Measurements from ENCODE around the gene UBE2K.
"Not testable (repeated sequence)": the region's sequence is repeated elsewhere in the genome, so short reads cannot be mapped to it uniquely, and the experiment has no call there.

The UBE2K gene

GRCh38 chr4:39697740-39698423, at the start of gene UBE2K:
TSS of gene UBE2K (plus strand) at chr4:39698136. CDS start at chr4:39698328, 192 bp downstream.
- peak; percentile 97 for ATAC-seq
- TF ChIP-seq ZFP3 (CRISPR knock-in tag; IDR thresholded peaks at IDR 0.05) (0 out of 2 replicates have a peak, but pooled peaks have one; percentile 9), TCF4 (CRISPR knock-in tag; IDR thresholded peaks at IDR 0.05; ENCODE audit: borderline replicate concordance) (no peak)

- TF ChIP-seq RARB (CRISPR knock-in tag; IDR thresholded peaks at IDR 0.05) (no peak), PPARA (CRISPR knock-in tag; IDR thresholded peaks at IDR 0.05; ENCODE audit: borderline replicate concordance) (no peak), ZFP3 (CRISPR knock-in tag; IDR thresholded peaks at IDR 0.05) (no peak), ZNF70 (CRISPR knock-in tag; IDR thresholded peaks at IDR 0.05) (no peak), OSR1 (CRISPR knock-in tag; IDR thresholded peaks at IDR 0.05) (no peak), ISL1 (CRISPR knock-in tag; IDR thresholded peaks at IDR 0.05) (no peak), GLIS3 (CRISPR knock-in tag; IDR thresholded peaks at IDR 0.05) (no peak)
- no peak for ATAC-seq
Observed at GRCh38 chr4:39648213-39648612, 49.7 kb upstream of the UBE2K start.

- TF ChIP-seq TOX (CRISPR knock-in tag; IDR thresholded peaks at IDR 0.05; ENCODE audit: borderline replicate concordance) (no peak), PPARA (CRISPR knock-in tag; IDR thresholded peaks at IDR 0.05; ENCODE audit: borderline replicate concordance) (no peak)
- no peak for ATAC-seq
Observed at GRCh38 chr4:39648827-39649558, 48.9 kb upstream of the UBE2K start.

- no peak for ATAC-seq
- no peak for TF ChIP-seq OSR1 (CRISPR knock-in tag; IDR thresholded peaks at IDR 0.05)
- TF ChIP-seq ZNF8 (CRISPR knock-in tag; IDR thresholded peaks at IDR 0.05), result no peak
- TF ChIP-seq POU6F1 (CRISPR knock-in tag; IDR thresholded peaks at IDR 0.05; ENCODE audit: borderline replicate concordance, low read depth), result no peak
- no peak for TF ChIP-seq PPARA (CRISPR knock-in tag; IDR thresholded peaks at IDR 0.05; ENCODE audit: borderline replicate concordance)
- no peak for TF ChIP-seq GLIS3 (CRISPR knock-in tag; IDR thresholded peaks at IDR 0.05)
- TF ChIP-seq ESRRG (CRISPR knock-in tag; IDR thresholded peaks at IDR 0.05), result no peak
- no peak for TF ChIP-seq CSRNP3 (CRISPR knock-in tag; IDR thresholded peaks at IDR 0.05)
- no peak for TF ChIP-seq TSHZ2 (CRISPR knock-in tag; IDR thresholded peaks at IDR 0.05)
- no peak for TF ChIP-seq ZNF565 (CRISPR knock-in tag; conservative IDR thresholded peaks at IDR 0.05; ENCODE audit: low read depth)
- no peak for TF ChIP-seq ZNF70 (CRISPR knock-in tag; IDR thresholded peaks at IDR 0.05)
- TF ChIP-seq ISL1 (CRISPR knock-in tag; IDR thresholded peaks at IDR 0.05), result no peak
- no peak for TF ChIP-seq ZC3H10 (CRISPR knock-in tag; IDR thresholded peaks at IDR 0.05)
- TF ChIP-seq TOX (CRISPR knock-in tag; IDR thresholded peaks at IDR 0.05; ENCODE audit: borderline replicate concordance), result no peak
- TF ChIP-seq CREB5 (CRISPR knock-in tag; IDR thresholded peaks at IDR 0.05; ENCODE audit: low read depth), result no peak
- no peak for TF ChIP-seq RARB (CRISPR knock-in tag; IDR thresholded peaks at IDR 0.05)
- TF ChIP-seq BACH2 (CRISPR knock-in tag; IDR thresholded peaks at IDR 0.05; ENCODE audit: borderline replicate concordance), result no peak
- TF ChIP-seq CSDC2 (CRISPR knock-in tag; IDR thresholded peaks at IDR 0.05), result no peak
Observed at GRCh38 chr4:39649639-39650265, 48.2 kb upstream of the UBE2K start.

GRCh38 chr4:39651586-39651985, 46.4 kb upstream of the UBE2K start:
- not testable (repeated sequence) for ATAC-seq
